Left lung (tissue), 10 donors: Measurements from ENCODE around the gene SALL4. TPM values are rescaled to one million over a fixed set of nuclear protein-coding genes. Genes with fewer than 3 reads are reported as not detected.
"Not testable (repeated sequence)": the region's sequence is repeated elsewhere in the genome, so short reads cannot be mapped to it uniquely, and the experiment has no call there.

Source experiments
- ATAC-seq: fragments of 200-7000 bp; cut with Tn5 transposase; one replicate; pipeline ENCODE4 v1.9.1; 2020; ENCODE audit warnings: moderate library complexity
- DNase-seq, 4 donors: peaks; one replicate each; pipeline ENCODE4 v3.0.0-alpha.2; 2013 to 2020
- H3K27ac ChIP-seq, 2 donors: fragments of 200-600 bp; sonication (generic) in 1 of 2; one replicate each; pipeline versions ENCODE4 v1.5.0 to v1.8.0; 2020 to 2021
- H3K27me3 ChIP-seq, 2 donors: fragments of 200-600 bp; sonication (generic) in 1 of 2; one replicate each; pipeline versions ENCODE4 v1.5.0 to v1.8.0; 2020 to 2021
- H3K36me3 ChIP-seq, 2 donors: fragments of 200-600 bp; sonication (generic) in 1 of 2; one replicate each; pipeline versions ENCODE4 v1.5.0 to v1.8.0; 2020 to 2021
- H3K4me1 ChIP-seq, 2 donors: fragments of 200-600 bp; one replicate each; pipeline ENCODE4 v1.8.0; 2021
- H3K4me3 ChIP-seq, 2 donors: fragments of 200-600 bp; sonication (generic) in 1 of 2; one replicate each; pipeline versions ENCODE4 v1.5.0 to v1.8.0; 2020 to 2021; ENCODE audit warnings: mild to moderate bottlenecking in 1 of 2
- H3K9me3 ChIP-seq, 2 donors: fragments of 200-600 bp; sonication (generic) in 1 of 2; one replicate each; pipeline versions ENCODE4 v1.5.0 to v1.8.0; 2020 to 2021
- intact Hi-C, 2 donors: fragments of 100-400 bp; cut with DNase I; formaldehyde crosslinking; loops; one replicate each; pipeline versions ENCODE4 v1.11.2 to v1.14.2; 2022
- polyA plus RNA-seq, 6 donors: library from polyadenylated mRNA; unstranded; fragments of 120-200 nt; gene quantifications; one replicate each; pipeline ENCODE4 v1.2.1, GENCODE V29; 2013; ENCODE audit not compliant: insufficient read length in 6 of 6
- total RNA-seq, 2 donors: library from RNA; stranded (reverse); fragmentation: NEBNext Ultra II Directional; extraction: Animal tissue kit (Norgen Biotek cat#: 25700); gene quantifications; one replicate each; pipeline ENCODE4 v1.2.1, GENCODE V29; 2021
- TF ChIP-seq, protein P1 (sequence below), 2 donors: fragments of 200-600 bp; sonication (generic) in 1 of 2; IDR thresholded peaks; one replicate each; pipeline versions ENCODE4 v1.5.0 to v1.8.0; 2021; ENCODE audit warnings: antibody characterized with exemption in 2 of 2
- donor health status: DM: no; HTN: yes; CAD: no.
- donor health status: DM: no; HTN: no; CAD: no.

Gene SALL4
- total and polyA plus RNA-seq, 8 donors, result 0.24 to 24.6 (median 20.0) TPM

DNA sequence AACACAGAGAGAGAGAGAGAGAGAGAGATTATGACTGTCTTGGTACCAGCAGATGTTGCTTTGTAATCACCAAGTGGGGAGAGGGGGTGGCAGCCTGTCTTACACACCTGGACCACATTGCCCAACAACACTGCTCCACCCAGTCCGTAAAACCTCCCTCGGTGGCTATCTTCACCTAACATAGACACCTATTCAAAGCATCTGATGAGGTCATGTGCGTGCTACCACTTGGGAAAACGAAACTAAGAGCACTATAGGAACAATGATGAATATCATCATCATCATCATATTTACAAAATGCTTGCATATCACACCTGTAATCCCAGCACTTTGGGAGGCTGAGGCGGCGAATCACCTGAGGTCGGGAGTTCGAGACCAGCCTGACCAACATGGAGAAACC is 24.1 kb upstream of the SALL4 start:
- TF ChIP-seq, protein P1, sequence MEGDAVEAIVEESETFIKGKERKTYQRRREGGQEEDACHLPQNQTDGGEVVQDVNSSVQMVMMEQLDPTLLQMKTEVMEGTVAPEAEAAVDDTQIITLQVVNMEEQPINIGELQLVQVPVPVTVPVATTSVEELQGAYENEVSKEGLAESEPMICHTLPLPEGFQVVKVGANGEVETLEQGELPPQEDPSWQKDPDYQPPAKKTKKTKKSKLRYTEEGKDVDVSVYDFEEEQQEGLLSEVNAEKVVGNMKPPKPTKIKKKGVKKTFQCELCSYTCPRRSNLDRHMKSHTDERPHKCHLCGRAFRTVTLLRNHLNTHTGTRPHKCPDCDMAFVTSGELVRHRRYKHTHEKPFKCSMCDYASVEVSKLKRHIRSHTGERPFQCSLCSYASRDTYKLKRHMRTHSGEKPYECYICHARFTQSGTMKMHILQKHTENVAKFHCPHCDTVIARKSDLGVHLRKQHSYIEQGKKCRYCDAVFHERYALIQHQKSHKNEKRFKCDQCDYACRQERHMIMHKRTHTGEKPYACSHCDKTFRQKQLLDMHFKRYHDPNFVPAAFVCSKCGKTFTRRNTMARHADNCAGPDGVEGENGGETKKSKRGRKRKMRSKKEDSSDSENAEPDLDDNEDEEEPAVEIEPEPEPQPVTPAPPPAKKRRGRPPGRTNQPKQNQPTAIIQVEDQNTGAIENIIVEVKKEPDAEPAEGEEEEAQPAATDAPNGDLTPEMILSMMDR (IDR thresholded peaks at IDR 0.05), result no peak
- DNase-seq (no peak), ATAC-seq (no peak)
- no peaks in the 10 kb centered on the region for H3K4me1 ChIP-seq
- no peaks in the 10 kb centered on the region for H3K9me3 ChIP-seq
- no peaks in the 10 kb centered on the region for H3K27me3 ChIP-seq
- H3K36me3 ChIP-seq, result no peaks in the 10 kb centered on the region
- no peak overlapping the region for H3K4me3 ChIP-seq
- no peak overlapping the region for H3K27ac ChIP-seq
- intact Hi-C loops, result no loop called here

DNA sequence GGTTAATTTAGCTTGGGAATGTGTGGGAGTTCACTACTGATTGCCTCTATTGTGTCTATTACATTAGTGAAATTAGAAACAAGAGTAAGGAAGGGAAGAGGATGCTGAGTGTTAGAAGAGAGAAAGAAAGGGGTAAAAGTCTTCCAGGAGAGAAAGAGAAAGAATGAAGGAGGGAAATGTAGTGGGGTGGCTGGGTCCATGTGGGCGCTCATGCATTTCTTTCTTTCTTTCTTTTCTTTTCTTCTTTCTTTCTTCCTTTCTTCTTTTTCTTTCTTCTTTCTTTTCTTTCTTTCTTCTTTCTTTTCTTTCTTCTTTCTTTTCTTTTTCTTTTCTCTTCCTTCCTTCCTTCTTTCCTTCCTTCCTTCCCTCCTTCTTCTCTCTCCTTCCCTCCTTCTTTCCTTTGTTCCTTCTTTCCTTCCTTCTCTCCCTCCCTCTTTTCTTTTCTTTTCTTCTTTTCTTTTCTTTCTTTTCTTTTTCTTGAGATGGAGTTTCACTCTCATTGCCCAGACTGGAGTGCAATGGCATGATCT is 16.2 kb upstream of the SALL4 start:
- H3K9me3 ChIP-seq, result no peaks in the 10 kb centered on the region
- no peak overlapping the region for H3K27ac ChIP-seq
- no peak for DNase-seq
- ATAC-seq, result no peak
- TF ChIP-seq, protein P1 (IDR thresholded peaks at IDR 0.05), result no peak
- H3K4me1 ChIP-seq, result no peaks in the 10 kb centered on the region
- no peak overlapping the region for H3K4me3 ChIP-seq
- H3K27me3 ChIP-seq, result no peaks in the 10 kb centered on the region
- H3K36me3 ChIP-seq, result no peaks in the 10 kb centered on the region
- intact Hi-C loops, result no loop called here

DNA sequence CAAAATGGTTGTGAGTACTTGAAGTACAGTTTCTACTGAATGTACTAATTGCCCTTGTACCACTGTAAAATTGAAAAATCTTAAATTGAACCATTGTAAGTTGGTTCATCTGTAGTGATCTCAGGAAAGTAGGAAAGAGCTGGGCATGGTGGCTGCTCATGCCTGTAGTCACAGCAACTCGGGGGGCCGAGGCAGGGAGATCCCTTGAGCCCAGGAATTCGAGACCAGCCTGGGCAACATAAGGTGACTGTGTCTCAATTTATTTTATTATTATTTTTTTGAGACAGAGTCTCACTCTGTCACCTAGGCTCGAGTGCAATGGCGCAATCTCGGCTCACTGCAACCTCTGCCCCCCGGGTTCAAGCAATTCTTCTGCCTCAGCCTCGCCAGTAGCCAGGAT is 14.5 kb upstream of the SALL4 start:
- H3K27me3 ChIP-seq, H3K27ac ChIP-seq, H3K4me1 ChIP-seq, H3K9me3 ChIP-seq, intact Hi-C loops, H3K4me3 ChIP-seq, H3K36me3 ChIP-seq, ATAC-seq, DNase-seq: not testable (repeated sequence)

DNA sequence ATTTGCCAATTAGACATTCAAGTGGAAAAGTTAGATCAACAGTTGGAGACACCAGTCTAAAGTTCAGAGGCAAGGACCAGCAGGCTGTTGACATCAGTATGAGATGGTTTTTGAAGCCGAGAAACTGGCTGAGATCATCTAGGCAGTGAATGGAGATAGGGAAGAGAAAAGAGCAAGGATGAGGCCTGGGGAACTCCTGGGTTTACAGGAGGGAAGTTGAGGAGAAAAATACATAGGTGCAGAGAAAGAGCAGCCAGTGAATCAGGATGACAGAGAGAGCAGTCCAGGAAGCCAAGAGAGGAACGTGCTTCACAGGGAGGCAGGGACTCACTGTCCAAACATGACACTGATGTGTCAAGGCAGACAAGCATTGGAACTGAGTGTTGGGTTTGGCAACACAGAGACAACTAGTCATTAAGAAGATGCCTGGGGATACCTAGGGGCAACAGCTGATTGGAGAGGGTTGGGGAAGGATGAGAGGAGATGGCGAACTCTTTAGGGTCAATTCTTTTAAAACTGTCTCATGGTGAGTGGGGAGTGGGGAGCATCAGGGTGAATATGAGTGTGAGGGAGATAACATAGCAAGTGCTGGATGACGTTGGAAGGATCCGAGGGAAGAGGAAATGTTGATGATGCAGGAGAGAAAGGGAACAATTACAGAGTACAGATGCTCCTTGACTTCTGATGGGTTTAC is 13.2 kb upstream of the SALL4 start:
- Histone ChIP-seq H3K27ac (no peak overlapping the region), H3K27me3 (no peaks in the 10 kb centered on the region), H3K4me3 (no peak overlapping the region), H3K4me1 (no peaks in the 10 kb centered on the region), H3K9me3 (no peaks in the 10 kb centered on the region), H3K36me3 (no peaks in the 10 kb centered on the region)
- DNase-seq (no peak), ATAC-seq (no peak)
- intact Hi-C loops, result no loop called here
- TF ChIP-seq, protein P1 (IDR thresholded peaks at IDR 0.05), result no peak

DNA sequence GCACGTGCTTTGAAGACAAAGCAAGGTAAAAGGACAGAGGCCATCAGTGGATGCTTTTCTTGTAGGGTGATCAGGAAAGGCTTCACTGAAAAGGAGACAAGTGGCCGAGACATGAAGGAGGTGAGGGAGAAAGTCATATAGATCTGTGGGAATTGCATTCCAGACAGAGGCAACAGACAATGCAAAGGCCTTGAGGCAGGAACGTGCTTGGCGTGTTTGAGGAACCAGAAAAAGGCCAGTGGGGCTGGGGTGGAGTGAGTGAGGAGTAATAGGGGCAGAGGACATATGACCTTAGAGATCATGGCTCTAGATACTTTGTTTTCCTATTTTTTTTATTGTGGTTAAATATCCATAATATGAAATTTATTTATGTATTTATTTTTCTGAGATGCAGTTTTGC is 10.5 kb upstream of the SALL4 start:
- no peak for ATAC-seq
- H3K9me3 ChIP-seq, result no peaks in the 10 kb centered on the region
- TF ChIP-seq, protein P1 (IDR thresholded peaks at IDR 0.05), result no peak
- H3K4me3 ChIP-seq, result no peak overlapping the region
- no peaks in the 10 kb centered on the region for H3K4me1 ChIP-seq
- no peaks in the 10 kb centered on the region for H3K27me3 ChIP-seq
- intact Hi-C loops, result no loop called here
- no peak for DNase-seq
- no peak overlapping the region for H3K27ac ChIP-seq
- no peaks in the 10 kb centered on the region for H3K36me3 ChIP-seq
